ENCODE data around the gene ZNF470. TPM values are rescaled to one million over a fixed set of nuclear protein-coding genes. Genes with fewer than 3 reads are reported as not detected.
A peak's percentile ranks its signal among the peaks of the same experiment; 100 is the strongest.

Gene ZNF470
- total RNA-seq (1 to 10 TPM; 1.7 to 7.1 (median 3.2) TPM), polyA plus RNA-seq (1 to 10 TPM; 3.5 to 7.1 TPM)
- long read RNA-seq, donor 1, partial matches to known transcripts: 2 of 3 reads
- long read RNA-seq, donor 1, other reads (novel, unspliced or antisense): 1 of 3 reads
- long read RNA-seq, donor 2, partial matches to known transcripts: 0 of 2 reads
- long read RNA-seq, donor 2, other reads (novel, unspliced or antisense): 2 of 2 reads
- long read RNA-seq, donor 3, partial matches to known transcripts: 6 of 10 reads
- long read RNA-seq, donor 3, other reads (novel, unspliced or antisense): 1 of 10 reads

- Histone ChIP-seq H3K4me3 (peak within 1 kb of the TSS; percentile 75 to 98 (median 87)), H3K9me3 (peaks cover 0 to 89% (median 60%) of the 10 kb centered on the region in 12 donors), H3K27ac (peak within 1 kb of the TSS; percentile 74 to 97 (median 90)), H3K27me3 (no peaks in the 10 kb centered on the region), H3K36me3 (peaks cover 5 to 59% (median 28%) of the 10 kb centered on the region in 9 donors), H3K4me1 (peaks cover 0 to 15% (median 6%) of the 10 kb centered on the region in 12 donors)
- WGBS, 4 donors: 2 to 4% (median 3%) methylated on average over 42 to 66 of the region's 66 CpGs
- ATAC-seq (peak; percentile 98 to 100 (median 99)), DNase-seq (peak; percentile 95 to 98 (median 96))
- intact Hi-C loops (cut with DNase I): loop anchor here in 4 of 10 donors (1.0 to 10.0 kb wide), 5 partner anchors 27 to 163 kb away; partner anchors contain the start of genes ZFP28 (in 2 of the 4), ZNF583 (in 2 of the 4) and ZNF71 (in 1 of the 4)
- TF ChIP-seq CTCF (IDR thresholded peaks at IDR 0.05) (peak in 1 of 12 donors; percentile 15), POLR2A (IDR thresholded peaks at IDR 0.05) (peak in 1 of 2 donors; percentile 63)
Measured at GRCh38 chr19:56567274-56568120, at the start of gene ZNF470. Gene ZNF470 (plus strand): TSS chr19:56567468. CDS start chr19:56570312, 2,844 bp downstream.

DNA sequence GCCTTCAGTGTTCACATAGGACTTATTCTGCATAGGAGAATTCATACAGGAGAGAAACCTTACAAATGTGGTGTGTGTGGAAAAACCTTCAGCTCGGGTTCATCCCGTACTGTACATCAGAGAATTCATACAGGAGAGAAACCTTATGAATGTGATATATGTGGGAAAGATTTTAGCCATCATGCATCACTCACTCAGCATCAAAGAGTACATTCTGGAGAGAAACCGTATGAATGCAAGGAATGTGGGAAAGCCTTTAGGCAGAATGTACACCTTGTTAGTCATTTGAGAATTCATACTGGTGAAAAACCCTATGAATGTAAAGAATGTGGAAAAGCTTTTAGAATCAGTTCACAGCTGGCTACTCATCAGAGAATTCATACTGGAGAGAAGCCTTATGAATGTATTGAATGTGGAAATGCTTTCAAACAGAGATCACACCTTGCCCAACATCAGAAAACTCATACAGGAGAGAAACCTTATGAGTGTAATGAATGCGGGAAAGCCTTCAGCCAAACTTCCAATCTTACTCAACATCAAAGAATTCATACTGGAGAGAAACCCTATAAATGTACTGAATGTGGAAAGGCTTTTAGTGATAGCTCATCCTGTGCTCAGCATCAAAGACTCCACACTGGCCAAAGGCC is 41.9 kb upstream of the ZNF470 start:
- no peak for TF ChIP-seq CTCF (IDR thresholded peaks at IDR 0.05)
- no peak for TF ChIP-seq POLR2A (IDR thresholded peaks at IDR 0.05)
- peaks cover 0 to 70% (median 17%) of the 10 kb centered on the region in 9 donors for H3K36me3 ChIP-seq
- no peaks in the 10 kb centered on the region for H3K27me3 ChIP-seq
- no peak for DNase-seq
- H3K4me1 ChIP-seq: no peaks in the 10 kb centered on the region
- no peak overlapping the region for H3K4me3 ChIP-seq
- intact Hi-C loops (cut with DNase I): no loop called here
- H3K9me3 ChIP-seq: peaks cover 20 to 100% (median 99%) of the 10 kb centered on the region in 12 donors
- no peak for ATAC-seq
- H3K27ac ChIP-seq: no peak overlapping the region
- WGBS, 4 donors: 85 to 98% (median 92%) methylated on average over 4 of the region's 4 CpGs

GRCh38 chr19:56537442-56537841 is 29.8 kb upstream of the ZNF470 start:
- TF ChIP-seq CTCF (IDR thresholded peaks at IDR 0.05) (no peak), POLR2A (IDR thresholded peaks at IDR 0.05) (no peak)

More at GRCh38 chr19:56537442-56537841, 29.8 kb upstream of the ZNF470 start:
- peak overlapping the region in 8 of 12 donors; percentile 67 to 94 (median 86) for H3K4me3 ChIP-seq
- peaks cover 0 to 20% (median 10%) of the 10 kb centered on the region in 12 donors for H3K4me1 ChIP-seq
- DNase-seq (no peak), ATAC-seq (no peak)
- 85 to 96% (median 88%) methylated on average over 2 to 3 of the region's 3 CpGs for WGBS, 4 donors
- intact Hi-C loops (cut with DNase I): loop anchor here in 2 of 10 donors (5.0 to 10.0 kb wide), 2 partner anchors 60 to 133 kb away; partner anchors contain the start of genes ZNF583 (in 1 of the 2) and ZNF667 (in 1 of the 2)
- no peaks in the 10 kb centered on the region for H3K27me3 ChIP-seq
- peaks cover 0 to 33% (median 13%) of the 10 kb centered on the region in 9 donors for H3K36me3 ChIP-seq
- peak overlapping the region in 1 of 12 donors; percentile 98 for H3K27ac ChIP-seq
- H3K9me3 ChIP-seq: peaks cover 0 to 73% (median 33%) of the 10 kb centered on the region in 12 donors
